GM20431 (cell line): ENCODE measurements around the gene REPS1.
"Not testable (repeated sequence)": the region's sequence is repeated elsewhere in the genome, so short reads cannot be mapped to it uniquely, and the experiment has no call there.

ENCODE experiments used
- in situ Hi-C: fragments of 300-500 bp; cut with MseI, MboI; formaldehyde crosslinking; loops from one replicate; pipeline ENCODE4 v1.15.0; 2020; ENCODE audit warnings: low sequenced_read_pairs; ENCODE audit not compliant: unreplicated experiment

The REPS1 gene

GRCh38 chr6:138987643-138988468 is at the start of gene REPS1:
REPS1 (minus strand) TSS chr6:138988253; CDS start chr6:138987682, 571 bp downstream.
- in situ Hi-C loops = loop anchor here (10.0 kb wide), 1 partner anchor 173 kb away; no protein-coding TSS in a partner anchor

GRCh38 chr6:139037490-139037889 is 49.4 kb upstream of the REPS1 start:
- in situ Hi-C loops = no loop called here

- in situ Hi-C loops = no loop called here
Measured at GRCh38 chr6:139030228-139030963, 42.3 kb upstream of the REPS1 start.

GRCh38 chr6:139029470-139030227 is 41.6 kb upstream of the REPS1 start:
- in situ Hi-C loops = no loop called here

GRCh38 chr6:139028658-139029469 is 40.8 kb upstream of the REPS1 start, which contains the start of gene ABRACL:
ABRACL (plus strand) TSS chr6:139028745; CDS start chr6:139034161, 5,416 bp downstream.
- in situ Hi-C loops = no loop called here

GRCh38 chr6:139028215-139028657 is 40.2 kb upstream of the REPS1 start:
- in situ Hi-C loops = no loop called here

- in situ Hi-C loops = no loop called here
Measured at GRCh38 chr6:139027620-139028182, 39.6 kb upstream of the REPS1 start.

DNA sequence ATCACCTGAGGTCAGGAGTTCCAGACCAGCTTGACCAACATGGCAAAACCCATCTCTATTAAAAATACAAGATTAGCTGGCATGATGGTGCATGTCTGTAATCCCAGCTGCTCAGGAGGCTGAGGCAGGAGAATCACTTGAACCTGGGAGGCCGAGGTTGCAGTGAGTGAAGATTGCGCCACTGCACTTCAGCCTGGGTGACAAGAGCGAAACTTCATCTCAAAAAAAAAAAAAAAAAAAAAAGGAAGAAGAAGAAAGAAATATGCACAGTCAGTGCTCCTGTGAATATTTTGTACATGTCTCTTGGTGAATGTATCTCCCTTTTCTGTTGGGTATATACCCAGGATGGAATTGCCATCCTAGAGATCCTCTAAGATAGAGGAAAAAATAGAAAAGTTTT is 37.4 kb upstream of the REPS1 start:
- in situ Hi-C loops = not testable (repeated sequence)

DNA sequence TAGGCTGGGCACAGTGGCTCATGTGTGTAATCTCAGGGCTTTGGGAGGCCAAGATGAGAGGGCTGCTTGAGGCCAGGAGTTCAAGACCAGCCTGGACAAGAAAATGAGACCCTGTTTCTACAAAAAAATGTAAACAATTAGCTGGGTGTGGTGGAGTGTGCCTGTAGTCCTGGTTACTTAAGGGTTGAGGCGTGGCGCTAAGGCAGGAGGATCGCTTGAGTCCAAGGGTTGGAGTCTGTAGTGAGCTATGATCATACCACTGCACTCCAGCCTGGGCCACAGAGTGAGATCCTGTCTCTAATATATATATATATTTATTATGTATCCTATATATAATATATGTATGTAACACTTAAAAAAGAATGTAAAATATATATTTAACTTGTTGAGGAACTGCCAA is 32.6 kb upstream of the REPS1 start:
- in situ Hi-C loops = no loop called here

- in situ Hi-C loops = no loop called here
Measured at GRCh38 chr6:139019722-139020121, 31.7 kb upstream of the REPS1 start.

- in situ Hi-C loops = no loop called here
Measured at GRCh38 chr6:139017227-139017626, 29.2 kb upstream of the REPS1 start.

GRCh38 chr6:139016337-139017213 is 28.5 kb upstream of the REPS1 start:
- in situ Hi-C loops = no loop called here

DNA sequence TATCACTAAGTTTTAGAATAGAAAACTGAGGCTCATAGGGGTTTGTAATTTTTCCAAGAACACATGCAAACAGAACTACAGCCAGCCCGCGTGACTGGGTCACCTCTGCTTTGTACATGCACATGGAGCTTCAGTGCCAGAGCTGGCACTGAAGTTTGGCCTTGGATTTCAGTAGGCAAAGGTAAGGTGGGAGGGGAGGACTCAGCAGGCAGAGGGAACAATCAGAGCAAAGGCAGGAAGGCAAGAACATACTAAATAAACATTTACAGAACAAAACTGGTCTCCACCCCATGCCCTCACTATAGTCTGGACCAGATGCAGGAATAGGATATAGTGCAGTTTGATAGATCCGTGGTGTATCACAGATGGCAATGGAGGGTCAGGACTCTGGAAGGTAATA is 26.9 kb upstream of the REPS1 start:
- in situ Hi-C loops = no loop called here

GRCh38 chr6:139013185-139013800 is 25.2 kb upstream of the REPS1 start:
- in situ Hi-C loops = no loop called here

DNA sequence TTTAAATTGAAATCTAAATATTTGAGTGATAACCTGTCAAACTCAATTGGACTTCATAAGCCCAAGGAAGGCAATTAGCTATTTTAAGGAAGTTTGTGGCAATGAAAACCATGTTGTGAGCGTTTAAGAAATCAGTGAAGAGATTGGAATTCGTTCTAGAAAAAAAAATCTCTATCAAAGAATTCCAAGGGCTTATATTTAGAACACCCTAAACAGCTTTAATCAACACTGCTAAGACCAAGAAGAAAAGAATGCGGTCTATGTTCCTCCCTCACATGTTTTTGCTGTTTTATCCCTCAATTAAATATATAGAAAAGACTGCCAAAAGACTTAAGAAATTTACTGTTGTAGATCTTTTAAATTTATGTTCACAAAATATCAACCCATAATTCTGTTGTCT is 23.9 kb upstream of the REPS1 start:
- in situ Hi-C loops = no loop called here

GRCh38 chr6:139010674-139011073 is 22.6 kb upstream of the REPS1 start:
- in situ Hi-C loops = no loop called here

GRCh38 chr6:139008117-139008516 is 20.1 kb upstream of the REPS1 start:
- in situ Hi-C loops = no loop called here

- in situ Hi-C loops = no loop called here
Measured at GRCh38 chr6:139007428-139007827, 19.4 kb upstream of the REPS1 start.
